Activated CD8-positive, alpha-beta memory T cell treated with anti-CD3 and anti-CD28 coated beads, Interleukin-2, amount 10 ng/mL, durations not matched to agents 7 days and 5 days (primary cell): ENCODE data around the gene CACNA1B. TPM values are rescaled to one million over a fixed set of nuclear protein-coding genes. Genes with fewer than 3 reads are reported as not detected.
"Not testable (repeated sequence)": the region's sequence is repeated elsewhere in the genome, so short reads cannot be mapped to it uniquely, and the experiment has no call there.

Experiments used
- ATAC-seq: fragments of 150-1000 bp; cut with Tn5 transposase; one replicate; pipeline ENCODE4 v1.10.0; 2021; ENCODE audit warnings: moderate library complexity
- CTCF ChIA-PET: fragments of 350-600 bp; sonication (Branson Sonifier 250); formaldehyde crosslinking; loops from one replicate; lab custom pipeline; 2021; ENCODE audit warnings: antibody characterized with exemption; lab: Charles Lee
- DNase-seq: peaks from one replicate; pipeline ENCODE4 v3.0.0-alpha.2; 2020
- H3K27ac Mint-ChIP-seq: one replicate; pipeline ENCODE4 v1.8.0; 2021; ENCODE audit warnings: mild to moderate bottlenecking, mixed read lengths
- H3K27me3 Mint-ChIP-seq: one replicate; pipeline ENCODE4 v1.8.0; 2021; ENCODE audit warnings: mixed read lengths
- H3K36me3 Mint-ChIP-seq: one replicate; pipeline ENCODE4 v1.8.0; 2021; ENCODE audit warnings: mild to moderate bottlenecking, mixed read lengths
- H3K4me1 Mint-ChIP-seq: one replicate; pipeline ENCODE4 v1.8.0; 2021; ENCODE audit warnings: mixed read lengths
- H3K4me3 Mint-ChIP-seq: one replicate; pipeline ENCODE4 v1.8.0; 2021; ENCODE audit warnings: mild to moderate bottlenecking, moderate library complexity, mixed read lengths
- H3K9me3 Mint-ChIP-seq: one replicate; pipeline ENCODE4 v1.8.0; 2022; ENCODE audit warnings: low read depth, mixed read lengths
- total RNA-seq, 2 experiments: library from RNA; stranded (reverse); gene quantifications; one replicate each; pipeline ENCODE4 v1.2.3, GENCODE V29; 2021

CACNA1B gene
- total RNA-seq, 2 experiments from 2014 or later, result not detected

DNA sequence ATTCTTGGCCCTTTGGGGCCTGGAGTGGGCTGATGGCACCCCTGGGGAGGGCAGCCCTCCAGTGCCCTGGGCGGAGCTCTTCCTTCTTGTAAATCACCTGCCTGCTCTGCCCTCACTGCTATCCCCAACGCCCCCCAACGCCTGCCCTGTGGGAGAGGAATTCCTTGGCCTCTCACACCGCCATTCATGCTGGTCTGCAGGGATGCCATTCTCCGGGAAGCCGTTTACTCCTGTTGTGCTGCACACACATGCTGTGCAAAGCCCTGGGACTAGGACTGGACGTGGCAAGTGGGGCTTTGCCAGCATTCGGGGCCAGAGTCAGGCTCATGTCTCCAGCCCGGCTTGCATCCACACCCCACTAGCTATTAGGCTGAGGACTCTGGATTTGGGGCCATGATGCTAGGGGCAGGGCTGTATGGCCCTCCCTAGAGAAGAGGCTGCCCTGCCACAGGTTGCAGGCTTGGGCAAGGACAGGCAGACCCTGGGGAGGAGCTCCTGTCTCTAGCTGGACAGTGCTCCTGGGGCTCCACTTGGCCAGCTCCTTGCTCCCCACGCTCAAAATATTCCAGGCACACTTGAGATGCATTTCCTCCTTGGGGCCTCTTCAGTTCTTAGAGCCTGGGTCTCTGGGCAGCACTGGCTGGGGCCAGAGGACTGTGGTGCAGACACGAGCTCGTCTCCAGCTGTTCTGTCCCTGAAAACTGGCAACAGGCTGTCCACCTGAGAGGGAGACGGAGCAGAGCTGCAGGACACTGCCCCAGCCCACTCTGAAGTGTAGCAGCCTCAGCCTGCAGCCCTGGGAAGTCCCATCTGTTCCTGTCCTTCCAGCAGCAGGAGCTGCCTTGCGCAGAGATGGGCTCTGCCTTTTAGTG, 226.9 kb downstream of the CACNA1B start:
- H3K27me3 Mint-ChIP-seq, result no peaks in the 10 kb centered on the region
- no peaks in the 10 kb centered on the region for H3K9me3 Mint-ChIP-seq
- no peaks in the 10 kb centered on the region for H3K4me1 Mint-ChIP-seq
- no peak for ATAC-seq
- H3K27ac Mint-ChIP-seq, result no peak overlapping the region
- no peaks in the 10 kb centered on the region for H3K36me3 Mint-ChIP-seq
- no peak for DNase-seq
- CTCF ChIA-PET, result no interaction called here
- no peak overlapping the region for H3K4me3 Mint-ChIP-seq

- CTCF ChIA-PET, result no interaction called here
- H3K4me3 Mint-ChIP-seq, result no peak overlapping the region
- no peak overlapping the region for H3K27ac Mint-ChIP-seq
- H3K9me3 Mint-ChIP-seq, result no peaks in the 10 kb centered on the region
- no peak for DNase-seq
- ATAC-seq, result no peak
- no peaks in the 10 kb centered on the region for H3K27me3 Mint-ChIP-seq
- no peaks in the 10 kb centered on the region for H3K4me1 Mint-ChIP-seq
- H3K36me3 Mint-ChIP-seq, result no peaks in the 10 kb centered on the region
These were observed 227.5 kb downstream of the CACNA1B start for GRCh38 chr9:138105123-138105415.

- no peak overlapping the region for H3K27ac Mint-ChIP-seq
- no peaks in the 10 kb centered on the region for H3K36me3 Mint-ChIP-seq
- ATAC-seq (no peak), DNase-seq (no peak)
- H3K27me3 Mint-ChIP-seq, result no peaks in the 10 kb centered on the region
- H3K4me3 Mint-ChIP-seq, result no peak overlapping the region
- H3K4me1 Mint-ChIP-seq, result no peaks in the 10 kb centered on the region
- CTCF ChIA-PET, result no interaction called here
- H3K9me3 Mint-ChIP-seq, result no peaks in the 10 kb centered on the region
These were observed 228.3 kb downstream of the CACNA1B start for GRCh38 chr9:138105561-138106505.

DNA sequence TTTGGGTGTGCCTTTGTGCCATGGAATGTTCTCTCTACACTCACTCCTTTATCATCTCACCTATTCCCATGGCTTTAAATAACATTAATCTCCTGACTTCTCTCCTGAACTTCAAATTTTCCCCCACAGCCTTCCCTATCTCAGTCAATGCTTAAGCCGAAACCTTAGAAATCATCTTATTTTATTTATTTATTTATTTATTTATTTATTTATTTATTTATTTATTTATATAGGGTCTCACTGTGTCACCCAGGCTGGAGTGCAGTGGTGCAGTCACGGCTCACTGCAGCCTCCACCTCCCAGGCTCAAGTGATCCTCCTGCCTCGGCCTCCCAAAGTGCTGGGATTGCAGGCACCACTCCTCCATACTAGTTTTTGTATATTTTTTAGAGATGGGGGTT, 229.5 kb downstream of the CACNA1B start:
- H3K27ac Mint-ChIP-seq, H3K36me3 Mint-ChIP-seq, ATAC-seq, CTCF ChIA-PET, H3K9me3 Mint-ChIP-seq, H3K4me3 Mint-ChIP-seq, H3K27me3 Mint-ChIP-seq, DNase-seq, H3K4me1 Mint-ChIP-seq: not testable (repeated sequence)

- no peak for ATAC-seq
- no peak overlapping the region for H3K27ac Mint-ChIP-seq
- no peaks in the 10 kb centered on the region for H3K9me3 Mint-ChIP-seq
- H3K36me3 Mint-ChIP-seq, result no peaks in the 10 kb centered on the region
- CTCF ChIA-PET, result no interaction called here
- DNase-seq, result peak; percentile 31
- no peaks in the 10 kb centered on the region for H3K27me3 Mint-ChIP-seq
- H3K4me3 Mint-ChIP-seq, result no peak overlapping the region
- no peaks in the 10 kb centered on the region for H3K4me1 Mint-ChIP-seq
These were observed 234.0 kb downstream of the CACNA1B start for GRCh38 chr9:138111607-138112006.

DNA sequence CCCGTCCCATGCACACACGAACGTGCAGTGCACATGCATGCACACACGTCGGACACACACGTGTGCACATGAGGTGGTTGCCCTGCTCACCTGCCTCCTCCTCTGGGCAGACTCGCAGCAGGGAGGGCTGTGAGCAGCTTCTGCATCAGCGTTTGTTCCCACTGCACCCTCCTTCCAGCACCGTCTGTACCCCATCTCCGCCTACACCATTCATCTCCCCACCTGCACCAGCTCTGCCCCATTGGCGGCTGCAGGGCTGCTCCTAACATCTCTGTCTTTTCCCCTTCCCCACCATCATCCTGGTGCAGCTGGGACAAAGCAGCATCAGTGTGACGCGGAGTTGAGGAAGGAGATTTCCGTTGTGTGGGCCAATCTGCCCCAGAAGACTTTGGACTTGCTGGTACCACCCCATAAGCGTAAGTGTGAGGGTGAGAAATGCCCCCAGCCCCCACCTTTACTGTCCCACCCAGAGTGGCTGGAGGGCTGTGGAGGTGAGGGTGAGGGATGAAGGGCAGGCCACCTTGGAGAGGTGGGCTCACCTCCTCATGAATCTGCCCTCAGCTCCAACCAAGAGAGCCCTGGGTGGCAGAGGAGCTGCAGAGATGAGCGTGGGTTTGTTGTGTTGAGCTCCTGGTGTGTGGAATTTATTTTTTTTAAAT, 234.6 kb downstream of the CACNA1B start:
- no peak overlapping the region for H3K27ac Mint-ChIP-seq
- H3K27me3 Mint-ChIP-seq, result no peaks in the 10 kb centered on the region
- DNase-seq, result peak; percentile 12
- no peak for ATAC-seq
- CTCF ChIA-PET, result no interaction called here
- no peak overlapping the region for H3K4me3 Mint-ChIP-seq
- no peaks in the 10 kb centered on the region for H3K36me3 Mint-ChIP-seq
- H3K9me3 Mint-ChIP-seq, result no peaks in the 10 kb centered on the region
- H3K4me1 Mint-ChIP-seq, result no peaks in the 10 kb centered on the region

- peak; percentile 39 for DNase-seq
These were observed 235.4 kb downstream of the CACNA1B start for GRCh38 chr9:138112791-138113600.

GRCh38 chr9:138113701-138114325, 236.2 kb downstream of the CACNA1B start:
- ATAC-seq, H3K36me3 Mint-ChIP-seq, H3K27me3 Mint-ChIP-seq, H3K4me3 Mint-ChIP-seq, H3K4me1 Mint-ChIP-seq, H3K9me3 Mint-ChIP-seq, CTCF ChIA-PET, H3K27ac Mint-ChIP-seq: not testable (repeated sequence)
- peak; percentile 37 for DNase-seq

More at GRCh38 chr9:138112791-138113600, 235.4 kb downstream of the CACNA1B start:
- no peaks in the 10 kb centered on the region for H3K9me3 Mint-ChIP-seq
- CTCF ChIA-PET, result no interaction called here
- no peak overlapping the region for H3K4me3 Mint-ChIP-seq
- no peaks in the 10 kb centered on the region for H3K36me3 Mint-ChIP-seq
- H3K4me1 Mint-ChIP-seq, result no peaks in the 10 kb centered on the region
- ATAC-seq, result no peak
- H3K27ac Mint-ChIP-seq, result no peak overlapping the region
- no peaks in the 10 kb centered on the region for H3K27me3 Mint-ChIP-seq

- Mint-ChIP-seq H3K27ac (no peak overlapping the region), H3K4me3 (no peak overlapping the region), H3K27me3 (no peaks in the 10 kb centered on the region), H3K36me3 (no peaks in the 10 kb centered on the region), H3K4me1 (no peaks in the 10 kb centered on the region), H3K9me3 (no peaks in the 10 kb centered on the region)
- ATAC-seq (no peak), DNase-seq (no peak)
- CTCF ChIA-PET, result no interaction called here
These were observed 237.1 kb downstream of the CACNA1B start for GRCh38 chr9:138114501-138115245.

DNA sequence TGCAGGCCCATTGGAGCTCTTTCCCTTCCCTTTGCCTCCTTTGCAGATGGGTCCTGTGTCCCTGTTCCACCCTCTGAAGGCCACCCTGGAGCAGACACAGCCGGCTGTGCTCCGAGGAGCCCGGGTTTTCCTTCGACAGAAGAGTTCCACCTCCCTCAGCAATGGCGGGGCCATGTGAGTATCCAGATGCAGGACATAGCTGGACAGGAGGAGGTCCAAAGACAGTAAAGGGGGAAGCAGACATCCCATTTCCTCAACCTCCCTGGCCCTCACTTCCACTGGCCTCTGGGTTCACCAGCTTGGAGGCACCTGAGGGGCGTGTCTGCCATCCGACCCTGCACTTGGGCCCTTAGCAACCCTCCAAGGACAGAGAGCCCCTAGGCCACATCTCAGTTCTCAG, 237.9 kb downstream of the CACNA1B start:
- Mint-ChIP-seq H3K4me1 (no peaks in the 10 kb centered on the region), H3K9me3 (no peaks in the 10 kb centered on the region), H3K4me3 (no peak overlapping the region), H3K27ac (no peak overlapping the region), H3K27me3 (no peaks in the 10 kb centered on the region), H3K36me3 (no peaks in the 10 kb centered on the region)
- CTCF ChIA-PET, result no interaction called here
- DNase-seq (no peak), ATAC-seq (no peak)

- Mint-ChIP-seq H3K4me3 (no peak overlapping the region), H3K9me3 (no peaks in the 10 kb centered on the region), H3K27me3 (no peaks in the 10 kb centered on the region), H3K27ac (no peak overlapping the region), H3K4me1 (no peaks in the 10 kb centered on the region), H3K36me3 (no peaks in the 10 kb centered on the region)
- DNase-seq (no peak), ATAC-seq (no peak)
- CTCF ChIA-PET, result no interaction called here
These were observed 238.9 kb downstream of the CACNA1B start for GRCh38 chr9:138116521-138116920.

GRCh38 chr9:138117101-138117750, 239.6 kb downstream of the CACNA1B start:
- DNase-seq, result no peak
- CTCF ChIA-PET, result no interaction called here
- H3K9me3 Mint-ChIP-seq, result no peaks in the 10 kb centered on the region

More at GRCh38 chr9:138117101-138117750, 239.6 kb downstream of the CACNA1B start:
- no peaks in the 10 kb centered on the region for H3K27me3 Mint-ChIP-seq
- H3K27ac Mint-ChIP-seq, result no peak overlapping the region
- H3K36me3 Mint-ChIP-seq, result no peaks in the 10 kb centered on the region
- H3K4me1 Mint-ChIP-seq, result no peaks in the 10 kb centered on the region
- no peak overlapping the region for H3K4me3 Mint-ChIP-seq
- ATAC-seq, result no peak
